Muscle layer of duodenum (tissue), 2 donors: ENCODE data around the gene GALP.
"Not testable (repeated sequence)": the region's sequence is repeated elsewhere in the genome, so short reads cannot be mapped to it uniquely, and the experiment has no call there.

Experiments used
- H3K27ac ChIP-seq: one replicate; pipeline ENCODE4 v1.7.0; 2013; ENCODE audit warnings: mild to moderate bottlenecking, low read length
- H3K27me3 ChIP-seq: one replicate; pipeline ENCODE4 v1.7.0; 2013; ENCODE audit warnings: low read depth, mild to moderate bottlenecking, control low read depth, low read length
- H3K36me3 ChIP-seq, 2 donors: one replicate each; pipeline ENCODE4 v1.7.0; 2013; ENCODE audit warnings: low read length in 2 of 2, control low read depth in 1 of 2, mild to moderate bottlenecking in 1 of 2; ENCODE audit not compliant: insufficient read depth in 2 of 2, control insufficient read depth in 1 of 2
- H3K4me1 ChIP-seq, 2 donors: one replicate each; pipeline ENCODE4 v1.7.0; 2013; ENCODE audit warnings: low read length in 2 of 2, mild to moderate bottlenecking in 2 of 2, control low read depth in 1 of 2, moderate library complexity in 1 of 2; ENCODE audit not compliant: insufficient read depth in 2 of 2, control insufficient read depth in 1 of 2
- H3K4me3 ChIP-seq, 2 donors: one replicate each; pipeline ENCODE4 v1.7.0; 2013; ENCODE audit warnings: low read length in 2 of 2, low read depth in 1 of 2, mild to moderate bottlenecking in 1 of 2
- H3K9me3 ChIP-seq, 2 donors: one replicate each; pipeline ENCODE4 v1.7.0; 2013; ENCODE audit warnings: low read length in 2 of 2, control low read depth in 1 of 2, mild to moderate bottlenecking in 1 of 2; ENCODE audit not compliant: control insufficient read depth in 1 of 2
- donor health status: healthy.

Gene GALP

GRCh38 chr19:56148955-56149655 lies 26.7 kb upstream of the GALP start:
- not testable (repeated sequence) for H3K4me1 ChIP-seq, H3K4me3 ChIP-seq, H3K27ac ChIP-seq, H3K27me3 ChIP-seq, H3K9me3 ChIP-seq
- H3K36me3 ChIP-seq = peaks cover 8 to 42% of the 10 kb centered on the region in 2 donors

GRCh38 chr19:56149656-56150038 lies 26.2 kb upstream of the GALP start:
- Histone ChIP-seq H3K27ac (no peak overlapping the region), H3K9me3 (no peaks in the 10 kb centered on the region), H3K4me3 (no peak overlapping the region), H3K4me1 (peaks cover 0 to 4% of the 10 kb centered on the region in 2 donors), H3K36me3 (peaks cover 8 to 42% of the 10 kb centered on the region in 2 donors), H3K27me3 (no peaks in the 10 kb centered on the region)

GRCh38 chr19:56150358-56150757 lies 25.4 kb upstream of the GALP start:
- H3K27me3 ChIP-seq = no peaks in the 10 kb centered on the region
- H3K4me1 ChIP-seq = peaks cover 0 to 4% of the 10 kb centered on the region in 2 donors
- peaks cover 10 to 44% of the 10 kb centered on the region in 2 donors for H3K36me3 ChIP-seq
- H3K9me3 ChIP-seq = no peaks in the 10 kb centered on the region
- H3K4me3 ChIP-seq = no peak overlapping the region
- no peak overlapping the region for H3K27ac ChIP-seq

- Histone ChIP-seq H3K36me3 (peaks cover 16 to 32% of the 10 kb centered on the region in 2 donors), H3K27ac (no peak overlapping the region), H3K27me3 (no peaks in the 10 kb centered on the region), H3K4me3 (no peak overlapping the region), H3K9me3 (no peaks in the 10 kb centered on the region), H3K4me1 (peaks cover 0 to 4% of the 10 kb centered on the region in 2 donors)
Measured at GRCh38 chr19:56152644-56153043, 23.2 kb upstream of the GALP start.

GRCh38 chr19:56153507-56153906 lies 22.3 kb upstream of the GALP start:
- Histone ChIP-seq H3K27me3 (no peaks in the 10 kb centered on the region), H3K4me1 (peaks cover 0 to 4% of the 10 kb centered on the region in 2 donors), H3K27ac (no peak overlapping the region), H3K9me3 (no peaks in the 10 kb centered on the region), H3K4me3 (no peak overlapping the region), H3K36me3 (peaks cover 10 to 31% of the 10 kb centered on the region in 2 donors)

- Histone ChIP-seq H3K36me3 (peaks cover 14 to 34% of the 10 kb centered on the region in 2 donors), H3K4me1 (peaks cover 0 to 2% of the 10 kb centered on the region in 2 donors), H3K4me3 (no peak overlapping the region), H3K27ac (no peak overlapping the region), H3K9me3 (no peaks in the 10 kb centered on the region), H3K27me3 (no peaks in the 10 kb centered on the region)
Measured at GRCh38 chr19:56155124-56155687, 20.6 kb upstream of the GALP start.

- peaks cover 17 to 45% of the 10 kb centered on the region in 2 donors for H3K36me3 ChIP-seq
- no peaks in the 10 kb centered on the region for H3K9me3 ChIP-seq
- H3K4me1 ChIP-seq = no peaks in the 10 kb centered on the region
- no peak overlapping the region for H3K27ac ChIP-seq
- H3K27me3 ChIP-seq = no peaks in the 10 kb centered on the region
- no peak overlapping the region for H3K4me3 ChIP-seq
Measured at GRCh38 chr19:56156768-56157167, 19.0 kb upstream of the GALP start.

- Histone ChIP-seq H3K4me1 (no peaks in the 10 kb centered on the region), H3K36me3 (peaks cover 17 to 45% of the 10 kb centered on the region in 2 donors), H3K4me3 (no peak overlapping the region), H3K27ac (no peak overlapping the region), H3K27me3 (no peaks in the 10 kb centered on the region), H3K9me3 (no peaks in the 10 kb centered on the region)
Measured at GRCh38 chr19:56158170-56158757, 17.5 kb upstream of the GALP start.

- no peaks in the 10 kb centered on the region for H3K4me1 ChIP-seq
- H3K4me3 ChIP-seq = no peak overlapping the region
- no peaks in the 10 kb centered on the region for H3K9me3 ChIP-seq
- H3K27me3 ChIP-seq = no peaks in the 10 kb centered on the region
- no peak overlapping the region for H3K27ac ChIP-seq
- H3K36me3 ChIP-seq = peaks cover 17 to 45% of the 10 kb centered on the region in 2 donors
Measured at GRCh38 chr19:56159009-56159559, 16.7 kb upstream of the GALP start.

- peaks cover 17 to 45% of the 10 kb centered on the region in 2 donors for H3K36me3 ChIP-seq
- no peak overlapping the region for H3K4me3 ChIP-seq
- no peaks in the 10 kb centered on the region for H3K9me3 ChIP-seq
- H3K27me3 ChIP-seq = no peaks in the 10 kb centered on the region
- H3K4me1 ChIP-seq = no peaks in the 10 kb centered on the region
- H3K27ac ChIP-seq = no peak overlapping the region
Measured at GRCh38 chr19:56159622-56160271, 16.1 kb upstream of the GALP start.

- Histone ChIP-seq H3K36me3 (peaks cover 10 to 38% of the 10 kb centered on the region in 2 donors), H3K27ac (no peak overlapping the region), H3K9me3 (no peaks in the 10 kb centered on the region), H3K4me3 (no peak overlapping the region), H3K4me1 (no peaks in the 10 kb centered on the region), H3K27me3 (no peaks in the 10 kb centered on the region)
Measured at GRCh38 chr19:56161534-56161933, 14.3 kb upstream of the GALP start.
